Fibroblast of lung (primary cell): ENCODE measurements around the gene TSHZ2.

Source experiments
- EZH2 ChIP-seq: IDR thresholded peaks from 2 replicates; pipeline ENCODE4 v1.5.1; 2012; ENCODE audit warnings: low read length, control low read depth, mild to moderate bottlenecking; ENCODE audit errors: missing control alignments
- TF ChIP-seq, protein P1 (sequence below), 2 donors: IDR thresholded peaks in 1 of 2; conservative IDR thresholded peaks in 1 of 2; 1 replicate in 1 of 2; 2 replicates in 1 of 2; pipeline ENCODE4 v1.5.1; 2011 to 2012; ENCODE audit warnings: low read length in 2 of 2, control low read depth in 1 of 2, inconsistent platforms in 1 of 2, low read depth in 1 of 2, mild to moderate bottlenecking in 1 of 2

DNA sequence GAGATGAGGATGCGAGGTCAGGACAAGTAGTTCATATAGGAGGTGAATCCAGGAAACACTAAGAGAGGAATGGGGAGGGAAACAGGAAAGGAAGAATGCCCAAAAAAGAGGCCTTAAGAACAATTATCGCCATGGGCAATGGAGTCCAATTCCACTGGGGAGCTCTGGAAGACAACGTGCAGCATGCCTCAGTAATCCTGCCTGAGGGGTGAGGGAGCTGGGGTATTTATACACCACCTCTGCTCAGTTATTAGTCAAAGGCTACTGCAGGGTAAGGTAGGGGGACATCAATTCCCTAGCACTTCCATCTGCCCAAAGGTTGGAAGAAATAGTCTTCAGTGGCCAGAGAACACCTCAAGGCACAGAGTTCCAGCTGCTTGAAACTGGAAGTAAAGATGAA is 525.1 kb downstream of the TSHZ2 start:
- no peak for TF ChIP-seq EZH2
- TF ChIP-seq, protein P1, sequence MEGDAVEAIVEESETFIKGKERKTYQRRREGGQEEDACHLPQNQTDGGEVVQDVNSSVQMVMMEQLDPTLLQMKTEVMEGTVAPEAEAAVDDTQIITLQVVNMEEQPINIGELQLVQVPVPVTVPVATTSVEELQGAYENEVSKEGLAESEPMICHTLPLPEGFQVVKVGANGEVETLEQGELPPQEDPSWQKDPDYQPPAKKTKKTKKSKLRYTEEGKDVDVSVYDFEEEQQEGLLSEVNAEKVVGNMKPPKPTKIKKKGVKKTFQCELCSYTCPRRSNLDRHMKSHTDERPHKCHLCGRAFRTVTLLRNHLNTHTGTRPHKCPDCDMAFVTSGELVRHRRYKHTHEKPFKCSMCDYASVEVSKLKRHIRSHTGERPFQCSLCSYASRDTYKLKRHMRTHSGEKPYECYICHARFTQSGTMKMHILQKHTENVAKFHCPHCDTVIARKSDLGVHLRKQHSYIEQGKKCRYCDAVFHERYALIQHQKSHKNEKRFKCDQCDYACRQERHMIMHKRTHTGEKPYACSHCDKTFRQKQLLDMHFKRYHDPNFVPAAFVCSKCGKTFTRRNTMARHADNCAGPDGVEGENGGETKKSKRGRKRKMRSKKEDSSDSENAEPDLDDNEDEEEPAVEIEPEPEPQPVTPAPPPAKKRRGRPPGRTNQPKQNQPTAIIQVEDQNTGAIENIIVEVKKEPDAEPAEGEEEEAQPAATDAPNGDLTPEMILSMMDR (conservative IDR thresholded peaks at IDR 0.05 in 1 of 2, IDR thresholded peaks at IDR 0.05 in 1 of 2; ENCODE audit: low read depth in 1 of 2, low read length in 2 of 2): no peak
